HL-60 (cell line): ENCODE measurements around the gene LRRC7.

ENCODE experiments used
- DNase-seq, 2 experiments: peaks; one replicate each; pipeline ENCODE4 v3.0.0-alpha.2; 2010 to 2020; ENCODE audit warnings: low read depth in 1 of 2, low spot score in 1 of 2
- H3K27ac ChIP-seq: fragments of 250-450 bp; sonication (Bioruptor Pico); replicated peaks from 2 replicates; pipeline ENCODE4 v1.5.1; 2020; ENCODE audit warnings: mild to moderate bottlenecking, moderate library complexity
- H3K27me3 ChIP-seq: fragments of 250-450 bp; sonication (Bioruptor Pico); 2 replicates; pipeline ENCODE4 v1.5.1; 2021; ENCODE audit warnings: mild to moderate bottlenecking, moderate library complexity; ENCODE audit not compliant: insufficient read depth, poor library complexity, severe bottlenecking
- H3K4me3 ChIP-seq: replicated peaks from 2 replicates; pipeline ENCODE4 v1.5.1; 2011; ENCODE audit warnings: mild to moderate bottlenecking, control low read depth, low read length; ENCODE audit not compliant: insufficient read depth
- GABPA ChIP-seq: IDR thresholded peaks from 2 replicates; pipeline ENCODE4 v1.6.1; 2012; ENCODE audit warnings: low read depth
- POLR2AphosphoS5 ChIP-seq: IDR thresholded peaks from 2 replicates; pipeline ENCODE4 v1.6.1; 2012; ENCODE audit warnings: low read depth
- REST ChIP-seq: IDR thresholded peaks from 2 replicates; pipeline ENCODE4 v1.6.1; 2012; ENCODE audit warnings: low read depth; ENCODE audit not compliant: insufficient replicate concordance
- SPI1 ChIP-seq: IDR thresholded peaks from 2 replicates; pipeline ENCODE4 v1.6.1; 2012; ENCODE audit warnings: low read depth, mild to moderate bottlenecking, borderline replicate concordance
- TF ChIP-seq, protein P1 (sequence below): IDR thresholded peaks from one replicate; pipeline ENCODE4 v1.5.1; 2011; ENCODE audit warnings: low read length, control low read depth, inconsistent platforms; ENCODE audit not compliant: insufficient read depth

The LRRC7 gene

DNA sequence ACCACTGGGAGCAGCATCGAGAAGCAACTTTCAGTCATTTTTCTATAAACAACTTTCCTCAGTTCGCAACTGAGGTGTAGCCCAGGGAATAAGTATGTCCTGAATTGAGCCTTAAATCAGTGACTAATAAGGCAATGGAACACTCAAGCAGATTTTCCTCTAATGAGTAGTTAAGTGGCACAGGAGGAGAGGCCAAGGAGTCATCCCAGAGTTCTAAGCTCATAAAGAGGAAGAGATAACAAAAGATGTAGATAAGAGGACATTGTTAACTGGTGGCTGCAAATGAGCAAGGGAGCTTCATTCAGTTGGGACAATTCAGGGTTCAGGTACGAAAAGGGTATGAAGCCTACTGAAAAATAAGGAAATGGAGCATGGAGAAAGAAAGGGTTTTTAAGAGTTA is 573.2 kb downstream of the LRRC7 start:
- DNase-seq, result no peak
- Histone ChIP-seq H3K27me3 (no peaks in the 10 kb centered on the region), H3K27ac (no peak overlapping the region), H3K4me3 (no peak overlapping the region)
- no peak for TF ChIP-seq POLR2AphosphoS5
- TF ChIP-seq, protein P1, sequence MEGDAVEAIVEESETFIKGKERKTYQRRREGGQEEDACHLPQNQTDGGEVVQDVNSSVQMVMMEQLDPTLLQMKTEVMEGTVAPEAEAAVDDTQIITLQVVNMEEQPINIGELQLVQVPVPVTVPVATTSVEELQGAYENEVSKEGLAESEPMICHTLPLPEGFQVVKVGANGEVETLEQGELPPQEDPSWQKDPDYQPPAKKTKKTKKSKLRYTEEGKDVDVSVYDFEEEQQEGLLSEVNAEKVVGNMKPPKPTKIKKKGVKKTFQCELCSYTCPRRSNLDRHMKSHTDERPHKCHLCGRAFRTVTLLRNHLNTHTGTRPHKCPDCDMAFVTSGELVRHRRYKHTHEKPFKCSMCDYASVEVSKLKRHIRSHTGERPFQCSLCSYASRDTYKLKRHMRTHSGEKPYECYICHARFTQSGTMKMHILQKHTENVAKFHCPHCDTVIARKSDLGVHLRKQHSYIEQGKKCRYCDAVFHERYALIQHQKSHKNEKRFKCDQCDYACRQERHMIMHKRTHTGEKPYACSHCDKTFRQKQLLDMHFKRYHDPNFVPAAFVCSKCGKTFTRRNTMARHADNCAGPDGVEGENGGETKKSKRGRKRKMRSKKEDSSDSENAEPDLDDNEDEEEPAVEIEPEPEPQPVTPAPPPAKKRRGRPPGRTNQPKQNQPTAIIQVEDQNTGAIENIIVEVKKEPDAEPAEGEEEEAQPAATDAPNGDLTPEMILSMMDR, result no peak
- TF ChIP-seq SPI1, result no peak
- no peak for TF ChIP-seq REST
- no peak for TF ChIP-seq GABPA

- no peak overlapping the region for H3K27ac ChIP-seq
- DNase-seq, result no peak
- TF ChIP-seq POLR2AphosphoS5 (no peak), REST (no peak), SPI1 (no peak), GABPA (no peak)
- TF ChIP-seq, protein P1, result no peak
- no peaks in the 10 kb centered on the region for H3K27me3 ChIP-seq
- no peak overlapping the region for H3K4me3 ChIP-seq
These were observed 574.4 kb downstream of the LRRC7 start for GRCh38 chr1:70142075-70142474.

DNA sequence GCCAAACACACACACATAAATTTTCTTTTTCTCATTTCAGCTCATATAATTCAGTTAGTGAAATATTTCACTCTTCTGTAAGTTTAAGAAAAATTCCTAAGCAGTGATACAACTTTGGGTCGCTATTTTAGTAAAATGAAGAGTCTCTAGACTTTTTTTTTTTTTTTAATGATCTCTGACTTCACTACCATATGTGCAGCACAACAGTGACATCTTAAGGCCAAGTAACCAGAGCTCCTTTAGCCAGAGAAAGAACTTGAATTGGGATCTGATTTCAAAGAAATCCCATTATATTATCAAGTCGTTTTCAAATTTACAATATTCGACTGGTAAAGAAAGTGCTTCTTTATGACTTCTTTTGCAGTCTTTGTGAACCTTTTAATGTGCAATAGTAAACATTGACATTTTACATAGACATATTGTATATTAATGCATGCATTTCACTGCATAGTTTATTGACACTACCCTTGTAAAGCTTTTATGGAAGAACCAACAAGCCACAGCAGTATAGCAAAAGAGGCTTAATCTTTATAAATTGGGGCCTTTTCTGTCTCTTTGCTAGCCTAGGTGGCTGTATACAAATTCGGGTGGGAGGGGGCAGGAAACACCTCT is 575.4 kb downstream of the LRRC7 start:
- DNase-seq, result no peak
- Histone ChIP-seq H3K27ac (no peak overlapping the region), H3K27me3 (no peaks in the 10 kb centered on the region), H3K4me3 (no peak overlapping the region)
- TF ChIP-seq REST, result no peak
- no peak for TF ChIP-seq GABPA
- no peak for TF ChIP-seq POLR2AphosphoS5
- TF ChIP-seq SPI1, result no peak
- TF ChIP-seq, protein P1, result no peak
